GM12892 (cell line): ENCODE data around the gene KATNBL1.

Experiments
- POLR2A ChIP-seq: IDR thresholded peaks from 2 replicates; pipeline ENCODE4 v1.6.1; 2011; ENCODE audit warnings: low read depth, low read length, control low read depth
- TAF1 ChIP-seq: IDR thresholded peaks from 2 replicates; pipeline ENCODE4 v1.6.1; 2011; ENCODE audit warnings: low read depth, mild to moderate bottlenecking, control low read depth, low read length, borderline replicate concordance

GRCh38 chr15:34125945-34126344, 84.0 kb downstream of the KATNBL1 start:
- TF ChIP-seq POLR2A (no peak), TAF1 (no peak)
